GM12878 (cell line): Measurements from ENCODE around the gene IREB2. TPM values are rescaled to one million over a fixed set of nuclear protein-coding genes. Genes with fewer than 3 reads are reported as not detected.

ENCODE experiments used
- ATAC-seq: fragments of 200-7000 bp; cut with Tn5 transposase; 3 replicates; pipeline ENCODE4 v1.9.1; 2020; ENCODE audit warnings: mild to moderate bottlenecking, moderate library complexity
- BruUV-seq: library from RNA; stranded (reverse); fragments of 400-500 nt; replicated peaks from 2 replicates; lab custom pipeline; 2021; lab: Mats Ljungman, UMichigan
- CTCF ChIA-PET: fragments of 300-600 bp; sonication (Branson Sonifier 250); formaldehyde crosslinking; extraction: SDS; loops from one replicate; lab custom pipeline; 2021; ENCODE audit warnings: inconsistent platforms; lab: Yijun Ruan, JAX
- POLR2A ChIA-PET: fragments of 350-600 bp; formaldehyde crosslinking; extraction: SDS; loops from one replicate; lab custom pipeline; 2021; ENCODE audit warnings: inconsistent platforms; lab: Charles Lee
- RAD21 ChIA-PET: fragments of 300-600 bp; sonication (Branson Sonifier 250); formaldehyde crosslinking; loops from one replicate; lab custom pipeline; 2023; ENCODE audit warnings: antibody characterized with exemption; ENCODE audit not compliant: unreplicated experiment; lab: Charles Lee
- SMC1A ChIA-PET: fragments of 300-600 bp; sonication (Branson Sonifier 250); formaldehyde crosslinking; loops from one replicate; lab custom pipeline; 2023; ENCODE audit not compliant: unreplicated experiment, uncharacterized antibody; lab: Charles Lee
- DNase-seq: peaks from one replicate; pipeline ENCODE4 v3.0.0-alpha.2; 2011; ENCODE audit warnings: low read depth, low spot score
- FAIRE-seq: peaks from 3 replicates; lab custom pipeline; 2011; peaks lifted over from hg19 to GRCh38; lab: Jason Lieb, UNC
- H2AFZ ChIP-seq: 2 replicates; pipeline ENCODE4 v1.6.0; 2011; ENCODE audit warnings: low read depth, low read length, control low read depth; ENCODE audit not compliant: control insufficient read depth
- H3K27ac ChIP-seq: 2 replicates; pipeline ENCODE4 v1.5.1; 2011; ENCODE audit warnings: control low read depth; ENCODE audit not compliant: control insufficient read depth, insufficient read depth
- H3K27me3 ChIP-seq, 2 experiments: replicated peaks in 1 of 2; 2 replicates each; pipeline versions ENCODE4 v1.6.0 to v1.6.1; 2011; ENCODE audit warnings: low read length in 1 of 2; ENCODE audit not compliant: control insufficient read depth in 2 of 2, insufficient read depth in 2 of 2
- H3K36me3 ChIP-seq, 2 experiments: 2 replicates each; pipeline ENCODE4 v1.5.1; 2011; ENCODE audit warnings: low read length in 1 of 2; ENCODE audit not compliant: control insufficient read depth in 2 of 2, insufficient read depth in 2 of 2
- H3K4me1 ChIP-seq: 2 replicates; pipeline ENCODE4 v1.6.1; 2011; ENCODE audit warnings: mild to moderate bottlenecking, low read length, moderate library complexity, mixed read lengths; ENCODE audit not compliant: control insufficient read depth, insufficient read depth
- H3K4me2 ChIP-seq: 2 replicates; pipeline ENCODE4 v1.6.0; 2011; ENCODE audit warnings: control low read depth; ENCODE audit not compliant: control insufficient read depth, insufficient read depth
- H3K4me3 ChIP-seq: fragments of 200-600 bp; sonication (generic); 2 replicates; pipeline ENCODE4 v1.5.1; 2016
- H3K79me2 ChIP-seq: 2 replicates; pipeline ENCODE4 v1.6.0; 2011; ENCODE audit warnings: low read length; ENCODE audit not compliant: control insufficient read depth, insufficient read depth
- H3K9ac ChIP-seq: 2 replicates; pipeline ENCODE4 v1.8.0; 2011; ENCODE audit warnings: low read length, control low read depth, mixed read lengths; ENCODE audit not compliant: control insufficient read depth, insufficient read depth
- H3K9me3 ChIP-seq: replicated peaks from 3 replicates; pipeline ENCODE4 v1.5.1; 2011; ENCODE audit warnings: mild to moderate bottlenecking, low read length; ENCODE audit not compliant: control insufficient read depth, insufficient read depth
- H4K20me1 ChIP-seq: 2 replicates; pipeline ENCODE4 v1.6.0; 2011; ENCODE audit not compliant: control insufficient read depth, insufficient read depth
- EZH2 ChIP-seq: IDR thresholded peaks from 2 replicates; pipeline ENCODE4 v1.6.1; 2012; ENCODE audit warnings: low read depth, mild to moderate bottlenecking, control low read depth, inconsistent platforms, low read length, borderline replicate concordance; ENCODE audit not compliant: control insufficient read depth
- HDGF ChIP-seq: fragments of 450-650 bp; IDR thresholded peaks from 2 replicates; pipeline ENCODE4 v1.6.1; 2016; ENCODE audit warnings: antibody characterized with exemption
- KDM1A ChIP-seq: fragments of 200-600 bp; sonication (generic); IDR thresholded peaks from 2 replicates; pipeline ENCODE4 v1.6.1; 2016; ENCODE audit warnings: borderline replicate concordance
- MXI1 ChIP-seq: fragments of 150-350 bp; IDR thresholded peaks from 2 replicates; pipeline ENCODE4 v1.6.1; 2011; ENCODE audit warnings: low read depth, mild to moderate bottlenecking, inconsistent platforms, low read length, improper control_type of control experiment
- PML ChIP-seq: IDR thresholded peaks from 2 replicates; pipeline ENCODE4 v1.6.1; 2012; ENCODE audit warnings: low read length, inconsistent platforms
- RFX5 ChIP-seq: IDR thresholded peaks from 2 replicates; pipeline ENCODE4 v1.6.1; 2011; ENCODE audit warnings: low read depth, low read length, improper control_type of control experiment
- SIN3A ChIP-seq: IDR thresholded peaks from 2 replicates; pipeline ENCODE4 v1.6.1; 2012; ENCODE audit warnings: low read depth, low read length, improper control_type of control experiment
- TBL1XR1 ChIP-seq: IDR thresholded peaks from 2 replicates; pipeline ENCODE4 v1.6.1; 2012; ENCODE audit warnings: low read depth, low read length, improper control_type of control experiment
- WGBS: methylation state at CpG from one replicate; pipeline ENCODE4 v1.1.6; 2016; ENCODE audit warnings: low lambda C conversion rate; ENCODE audit not compliant: insufficient replicate concordance, insufficient coverage; ENCODE audit errors: missing lambda C conversion rate; 5-methylcytosine and 5-hydroxymethylcytosine counted together
- in situ Hi-C: fragments of 300-500 bp; cut with MboI; formaldehyde crosslinking; loops from 9 replicates; pipeline ENCODE4 v1.14.3; 2018; ENCODE audit warnings: mixed read lengths
- intact Hi-C: fragments of 100-400 bp; cut with micrococcal nuclease; formaldehyde crosslinking; loops from one replicate; pipeline ENCODE4 v1.14.2; 2022; ENCODE audit not compliant: unreplicated experiment
- polyA plus RNA-seq, 11 experiments: library from polyadenylated mRNA; depleted of rRNA in 4 of 11; unstranded in 6 of 11; stranded (reverse) in 5 of 11; fragments of >200 nt; fragmentation: Nextera tagmentation in 4 of 11; fragmentation: Illumina TruSeq in 1 of 11; extraction: Ambion mirVana in 4 of 11; extraction: Trizol in 1 of 11; gene quantifications; 1 replicate in 1 of 11; 2 replicates in 10 of 11; pipeline versions ENCODE4 v1.2.1 to v1.2.3, GENCODE V29; 2011 to 2016; ENCODE audit warnings: inconsistent platforms in 2 of 11, missing spikeins in 2 of 11, low read depth in 1 of 11
- total RNA-seq, 4 experiments: library from RNA; depleted of rRNA in 3 of 4; stranded (reverse); fragments of >200 nt in 3 of 4; fragmentation: Illumina TruSeq in 1 of 4; extraction: Trizol in 1 of 4; gene quantifications; 2 replicates each; pipeline versions ENCODE4 v1.2.1 to v1.2.3, GENCODE V29; 2013 to 2021
- TF ChIP-seq, protein P1 (sequence below): IDR thresholded peaks from 2 replicates; pipeline ENCODE4 v1.6.1; 2012; ENCODE audit warnings: low read length, inconsistent platforms

IREB2 gene
- total and polyA plus RNA-seq, 10 of the 15 experiments (the other 5 are each of a cell fraction or from before 2014, with no cell fraction given), result 13.0 to 52.4 (median 24.4) TPM

DNA sequence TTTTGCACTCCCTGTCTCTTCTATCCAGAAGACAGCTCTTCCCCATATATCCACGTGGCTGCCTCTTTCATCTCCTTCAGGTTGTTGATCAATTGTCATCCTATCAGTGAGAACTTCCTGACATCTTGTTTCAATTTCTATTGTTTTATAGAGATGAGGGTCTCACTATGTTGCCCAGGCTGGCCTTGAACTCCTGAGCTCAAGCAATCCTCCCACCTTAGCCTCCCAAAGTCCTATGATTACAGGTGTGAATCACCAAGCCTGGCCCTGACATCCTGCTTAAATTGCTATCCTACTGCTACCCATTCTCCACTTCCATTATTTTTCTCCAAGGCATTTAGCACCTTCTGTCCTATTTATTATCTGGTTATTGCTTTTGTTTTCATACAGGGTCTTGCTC is 44.9 kb upstream of the IREB2 start:
- CTCF ChIA-PET, result interaction anchor here (1.4 kb wide), 1 partner anchor 93 kb away, joined by 3 read pairs; the partner anchor contains the start of gene SKIC8
- DNase-seq (no peak), ATAC-seq (no peak), FAIRE-seq (no peak)
- POLR2A ChIA-PET, result no interaction called here
- no peak for TF ChIP-seq SIN3A
- no peak for TF ChIP-seq HDGF
- no peak for TF ChIP-seq KDM1A
- no peak for TF ChIP-seq PML
- no peak for TF ChIP-seq MXI1
- TF ChIP-seq TBL1XR1, result no peak
- TF ChIP-seq, protein P1, sequence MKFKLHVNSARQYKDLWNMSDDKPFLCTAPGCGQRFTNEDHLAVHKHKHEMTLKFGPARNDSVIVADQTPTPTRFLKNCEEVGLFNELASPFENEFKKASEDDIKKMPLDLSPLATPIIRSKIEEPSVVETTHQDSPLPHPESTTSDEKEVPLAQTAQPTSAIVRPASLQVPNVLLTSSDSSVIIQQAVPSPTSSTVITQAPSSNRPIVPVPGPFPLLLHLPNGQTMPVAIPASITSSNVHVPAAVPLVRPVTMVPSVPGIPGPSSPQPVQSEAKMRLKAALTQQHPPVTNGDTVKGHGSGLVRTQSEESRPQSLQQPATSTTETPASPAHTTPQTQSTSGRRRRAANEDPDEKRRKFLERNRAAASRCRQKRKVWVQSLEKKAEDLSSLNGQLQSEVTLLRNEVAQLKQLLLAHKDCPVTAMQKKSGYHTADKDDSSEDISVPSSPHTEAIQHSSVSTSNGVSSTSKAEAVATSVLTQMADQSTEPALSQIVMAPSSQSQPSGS, result no peak
- no peak for TF ChIP-seq RFX5
- TF ChIP-seq EZH2, result no peak
- intact Hi-C loops (no loop called here), in situ Hi-C loops (no loop called here)
- 0% methylated on average over 1 of the region's 1 CpG for WGBS
- SMC1A ChIA-PET, result interaction anchor here (1.1 kb wide), 1 partner anchor 26 kb away, joined by 3 read pairs; no protein-coding TSS in a partner anchor
- Histone ChIP-seq H3K36me3 (no peaks in the 10 kb centered on the region), H4K20me1 (no peaks in the 10 kb centered on the region), H3K27ac (no peak overlapping the region), H3K79me2 (no peaks in the 10 kb centered on the region), H2AFZ (no peak overlapping the region), H3K9ac (no peak overlapping the region), H3K4me1 (no peaks in the 10 kb centered on the region), H3K27me3 (no peaks in the 10 kb centered on the region; a peak in 1 of 4 replicates), H3K9me3 (no peaks in the 10 kb centered on the region), H3K4me3 (no peak overlapping the region), H3K4me2 (no peak overlapping the region)
- BruUV-seq, result no TSS peak
- RAD21 ChIA-PET, result interaction anchor here (0.7 kb wide), 1 partner anchor 60 kb away, joined by 3 read pairs; no protein-coding TSS in a partner anchor
